Stimulated activated CD4-positive, alpha-beta T cell treated with anti-CD3 and anti-CD28 coated beads, Interleukin-4, amount 100 ng/mL, for 1 hour (primary cell): Measurements from ENCODE around the gene MAP2K5.

ENCODE experiments used
- DNase-seq: peaks from one replicate; pipeline ENCODE4 v3.0.0-alpha.2; 2020

Gene MAP2K5

DNA sequence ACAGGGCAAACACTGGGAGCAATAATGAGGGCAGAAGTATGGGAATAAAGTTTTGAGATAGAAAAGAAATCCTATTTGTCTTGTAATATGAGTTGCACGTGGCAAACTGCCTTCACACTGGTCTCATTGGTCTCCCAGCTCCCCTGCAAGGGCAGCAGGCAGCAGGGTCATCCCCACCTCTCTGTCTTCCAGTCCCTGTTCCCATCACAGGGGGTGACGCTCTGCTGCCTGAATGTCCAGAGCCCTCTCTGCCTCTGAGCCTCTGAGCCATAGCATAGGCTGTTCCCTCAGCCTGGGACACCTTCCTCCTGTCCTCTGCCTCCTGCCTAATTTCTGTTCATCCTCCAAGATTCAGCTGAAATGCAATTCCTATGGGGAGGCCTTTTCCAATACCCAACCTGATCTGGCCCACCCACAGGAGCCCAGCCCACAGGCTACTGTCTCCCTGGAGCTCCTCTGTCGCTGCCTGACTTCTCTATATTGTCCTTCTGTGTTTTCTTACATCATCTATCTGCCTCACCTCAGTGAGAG lies 270.7 kb downstream of the MAP2K5 start:
- no peak for DNase-seq

DNA sequence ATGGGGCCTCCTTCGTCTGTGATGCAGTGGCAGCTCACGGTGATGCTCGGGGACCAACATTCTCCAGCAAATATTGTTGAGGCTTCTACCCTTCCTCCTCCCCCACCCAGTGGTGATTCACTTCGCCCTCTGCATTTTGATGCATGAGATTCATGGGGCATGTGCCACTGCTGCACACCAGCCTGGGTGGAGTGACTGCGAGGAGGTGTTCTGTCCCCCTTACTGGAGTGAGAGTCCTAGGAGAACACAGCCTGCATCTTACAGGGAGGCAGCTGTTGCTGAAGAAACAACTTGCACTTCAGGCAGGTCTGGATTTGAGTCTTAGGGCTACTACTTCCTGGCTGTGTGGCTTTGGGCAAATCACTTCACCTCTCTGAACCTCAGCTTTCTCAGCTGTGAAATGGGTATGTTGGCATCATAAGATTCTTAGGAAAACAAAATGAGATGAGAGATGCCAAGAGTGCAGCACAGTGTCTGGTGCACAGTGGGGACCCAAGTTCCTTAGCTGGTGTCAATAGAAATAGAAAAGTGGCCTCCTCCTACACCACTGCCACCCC lies 272.6 kb downstream of the MAP2K5 start:
- no peak for DNase-seq

DNA sequence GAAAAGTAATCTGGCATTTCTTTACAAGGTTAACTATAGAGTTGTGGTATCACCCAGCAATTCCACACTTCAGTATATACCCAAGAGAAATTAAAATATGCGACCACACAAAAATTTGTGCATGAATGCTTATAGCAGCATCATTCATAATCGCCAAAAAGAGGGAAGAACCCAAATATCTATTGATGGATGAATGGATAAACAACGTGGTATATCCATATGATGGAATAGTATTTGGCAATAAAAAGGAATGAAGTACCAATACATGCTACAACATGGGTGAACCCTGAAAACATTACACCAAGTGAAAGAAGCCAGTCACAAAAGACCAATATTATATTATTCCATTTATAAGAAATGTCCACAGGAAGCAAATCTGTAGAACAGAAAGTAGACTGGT lies 274.2 kb downstream of the MAP2K5 start:
- DNase-seq = no peak

DNA sequence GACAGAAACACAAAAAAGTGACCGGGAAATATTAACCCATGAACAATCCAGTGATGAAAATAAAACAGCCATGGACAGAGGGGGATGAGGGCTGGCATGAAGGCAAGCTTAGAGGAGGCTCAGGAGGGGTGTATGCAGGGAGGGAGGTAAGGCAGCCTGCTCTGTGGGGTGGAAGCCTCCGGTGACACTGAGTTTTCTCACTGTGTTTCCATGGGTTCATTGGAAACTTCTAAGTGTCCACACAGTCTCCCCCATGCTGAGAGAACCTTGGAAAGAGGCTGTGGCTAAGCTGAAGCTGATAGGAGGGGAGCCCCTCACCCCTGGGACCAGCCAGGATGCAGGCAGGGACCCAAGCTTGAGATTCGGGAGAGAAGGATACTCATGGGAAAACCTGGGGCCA lies 276.0 kb downstream of the MAP2K5 start:
- no peak for DNase-seq

DNA sequence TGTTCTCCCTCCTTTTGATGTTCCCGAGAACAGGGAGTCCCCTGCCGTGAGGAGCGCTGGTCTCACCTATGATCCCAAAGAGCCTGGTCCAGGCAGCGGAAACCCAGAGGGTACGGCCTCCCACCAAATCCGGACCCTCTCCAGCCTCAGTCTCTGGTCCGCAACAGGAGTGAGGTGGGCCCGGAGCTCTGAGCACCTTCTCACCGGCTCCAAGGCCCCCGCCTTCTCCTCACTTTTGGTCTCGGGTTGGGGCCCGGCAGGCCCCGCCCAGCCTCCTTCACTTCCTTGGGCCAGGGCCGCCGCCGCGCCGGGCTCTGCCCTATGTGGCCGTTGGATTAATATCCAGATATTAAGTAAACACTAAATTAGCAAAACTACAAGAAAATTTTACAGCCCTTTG lies 277.1 kb downstream of the MAP2K5 start:
- DNase-seq = no peak

DNA sequence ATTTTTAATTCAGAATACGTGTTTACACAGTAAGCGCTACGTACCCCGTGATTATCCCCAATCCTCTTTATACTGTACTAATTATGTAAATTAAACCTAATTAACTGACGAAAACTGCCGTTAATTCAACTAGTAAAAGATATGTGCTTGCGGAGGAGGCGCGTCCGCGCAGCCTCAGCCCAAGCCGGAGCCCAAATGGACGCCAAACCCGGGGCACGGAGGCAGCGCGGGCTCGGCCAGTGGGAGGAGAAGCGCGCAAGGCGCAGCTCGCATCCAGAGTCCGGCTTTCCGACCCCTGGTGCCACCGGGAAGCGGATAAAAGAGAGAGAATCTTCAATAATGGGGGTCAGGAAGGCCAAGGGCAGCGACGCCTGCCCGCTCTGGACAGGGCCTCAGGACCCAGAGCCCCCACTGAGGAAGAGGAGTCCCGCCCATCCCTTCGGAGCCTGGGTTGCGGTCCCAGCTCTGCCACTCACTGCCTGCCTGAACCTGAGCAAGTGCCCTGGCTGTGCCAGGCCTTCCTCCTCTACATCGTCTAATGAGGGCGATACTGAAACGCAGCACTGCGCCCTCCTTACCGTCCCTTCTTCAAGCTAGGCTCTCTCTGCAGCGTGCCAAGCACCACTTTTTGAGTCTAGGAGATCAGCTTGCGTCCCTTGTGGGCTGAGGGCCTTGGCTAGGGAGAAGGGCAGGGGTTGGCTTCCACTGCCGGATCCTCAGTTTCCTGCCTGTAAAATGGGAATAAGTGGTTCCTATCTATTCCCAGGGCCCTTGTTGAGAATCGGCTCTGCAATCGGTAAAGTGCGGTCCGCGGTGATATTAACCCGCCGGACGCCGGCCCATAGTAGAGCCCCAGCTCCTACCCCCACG lies 277.9 kb downstream of the MAP2K5 start:
- no peak for DNase-seq

DNA sequence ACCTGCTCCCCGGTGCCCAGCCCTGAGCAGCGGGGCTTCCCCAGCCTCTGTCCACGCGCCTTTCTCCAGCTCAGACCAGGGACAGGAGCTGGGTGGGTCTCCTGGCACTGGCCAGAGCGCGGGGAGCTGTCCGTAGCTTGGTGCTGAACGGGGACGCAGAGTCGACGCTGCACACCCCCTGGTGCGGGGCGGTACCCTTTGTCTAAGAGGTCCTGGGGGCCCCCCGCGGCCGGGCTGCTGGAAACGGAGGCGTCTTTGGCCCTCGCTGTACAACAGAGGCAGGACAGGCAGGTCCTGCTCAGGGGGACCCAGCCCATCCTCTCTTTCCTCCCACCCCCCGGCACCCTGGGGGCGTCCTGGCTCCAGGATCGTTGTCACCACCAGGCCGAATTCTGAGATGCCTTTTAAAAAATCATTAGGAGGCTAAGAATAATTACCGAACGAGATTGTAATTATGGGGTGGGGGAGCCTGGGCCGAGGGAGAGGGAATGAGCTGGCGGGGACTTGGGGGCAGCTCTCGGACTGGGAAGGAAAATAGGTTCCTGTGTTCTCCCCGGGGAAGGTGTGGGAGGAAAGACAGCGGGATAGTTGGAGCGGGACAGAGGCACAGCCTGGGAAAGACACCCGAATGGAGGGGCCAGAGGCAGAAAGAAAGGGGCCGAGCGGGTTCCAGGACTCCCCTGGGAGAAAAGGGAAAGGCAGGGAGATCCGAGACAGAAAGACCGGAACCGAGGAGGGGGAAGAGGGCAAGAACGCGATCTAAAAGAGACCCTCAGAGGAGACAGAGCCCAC lies 278.7 kb downstream of the MAP2K5 start:
- DNase-seq = peak; percentile 34

DNA sequence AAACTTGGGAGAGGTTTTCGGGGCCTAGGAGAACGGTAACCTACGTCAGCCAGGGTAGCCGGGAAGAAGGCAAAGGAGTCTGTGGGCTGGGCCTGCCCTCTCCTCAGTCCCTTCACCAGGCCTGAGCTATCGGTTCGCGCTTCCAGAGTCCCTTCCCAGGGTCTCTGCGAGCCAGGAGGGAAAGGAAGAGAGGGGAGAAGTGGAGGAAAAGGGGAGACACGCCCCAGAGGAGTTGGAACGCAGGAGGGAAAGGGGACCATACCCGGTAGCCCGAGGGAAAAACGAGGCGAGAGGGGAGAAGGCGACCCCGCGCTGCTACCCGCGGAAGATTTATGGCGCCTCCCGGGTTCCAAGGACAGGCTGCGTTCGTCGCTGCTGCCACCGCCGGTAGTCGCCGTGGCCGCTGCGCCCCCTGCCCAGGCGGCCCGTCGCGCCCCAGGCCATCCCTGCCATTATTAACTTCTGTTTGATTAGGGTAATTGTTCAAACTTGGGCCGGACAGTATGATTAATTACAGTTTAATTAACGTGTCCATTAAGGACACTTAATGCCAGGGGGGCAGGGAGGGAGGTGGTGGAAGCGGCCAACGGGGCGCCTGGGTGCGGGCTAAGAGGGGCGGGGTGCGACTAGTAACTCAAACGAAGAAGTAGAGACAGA lies 279.4 kb downstream of the MAP2K5 start:
- no peak for DNase-seq

DNA sequence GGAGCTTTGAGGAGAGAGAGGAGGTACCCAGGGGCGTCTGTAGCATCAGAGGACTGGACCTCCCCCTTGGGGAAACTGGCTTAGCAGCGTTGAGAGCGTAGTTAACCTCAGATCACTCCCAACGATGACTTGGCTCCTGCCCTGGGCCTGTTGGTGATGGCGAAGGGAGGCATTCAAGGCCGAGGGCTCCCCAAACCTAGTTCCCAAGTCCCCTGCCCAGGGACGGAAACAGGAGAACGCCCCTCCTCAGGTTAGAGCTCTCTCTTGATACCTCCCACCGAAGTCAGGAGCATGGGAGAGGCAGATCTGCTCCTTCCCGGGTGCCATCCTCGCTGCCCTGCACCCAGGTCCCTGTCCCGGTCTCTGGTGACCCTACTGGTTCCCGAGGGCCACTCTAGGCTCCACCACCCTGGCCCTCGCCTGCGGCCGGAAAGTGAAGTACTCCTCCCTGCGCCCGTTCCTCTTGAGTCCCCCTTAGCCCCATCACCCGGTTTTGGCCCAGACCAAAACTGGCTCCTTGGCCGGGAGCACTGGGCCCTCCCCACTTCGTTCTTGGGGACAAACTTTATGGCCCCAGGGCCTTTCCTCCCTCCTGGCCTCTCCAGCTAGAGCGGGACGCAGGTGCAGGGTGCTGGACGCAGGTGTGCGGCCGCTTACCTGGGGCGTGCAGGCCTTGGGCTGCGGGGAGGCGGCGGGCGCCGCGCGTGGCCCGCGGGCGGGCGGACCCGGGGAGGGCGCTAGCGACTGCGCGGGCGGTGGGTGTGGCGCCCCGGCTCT lies 280.2 kb downstream of the MAP2K5 start:
- DNase-seq = no peak

DNA sequence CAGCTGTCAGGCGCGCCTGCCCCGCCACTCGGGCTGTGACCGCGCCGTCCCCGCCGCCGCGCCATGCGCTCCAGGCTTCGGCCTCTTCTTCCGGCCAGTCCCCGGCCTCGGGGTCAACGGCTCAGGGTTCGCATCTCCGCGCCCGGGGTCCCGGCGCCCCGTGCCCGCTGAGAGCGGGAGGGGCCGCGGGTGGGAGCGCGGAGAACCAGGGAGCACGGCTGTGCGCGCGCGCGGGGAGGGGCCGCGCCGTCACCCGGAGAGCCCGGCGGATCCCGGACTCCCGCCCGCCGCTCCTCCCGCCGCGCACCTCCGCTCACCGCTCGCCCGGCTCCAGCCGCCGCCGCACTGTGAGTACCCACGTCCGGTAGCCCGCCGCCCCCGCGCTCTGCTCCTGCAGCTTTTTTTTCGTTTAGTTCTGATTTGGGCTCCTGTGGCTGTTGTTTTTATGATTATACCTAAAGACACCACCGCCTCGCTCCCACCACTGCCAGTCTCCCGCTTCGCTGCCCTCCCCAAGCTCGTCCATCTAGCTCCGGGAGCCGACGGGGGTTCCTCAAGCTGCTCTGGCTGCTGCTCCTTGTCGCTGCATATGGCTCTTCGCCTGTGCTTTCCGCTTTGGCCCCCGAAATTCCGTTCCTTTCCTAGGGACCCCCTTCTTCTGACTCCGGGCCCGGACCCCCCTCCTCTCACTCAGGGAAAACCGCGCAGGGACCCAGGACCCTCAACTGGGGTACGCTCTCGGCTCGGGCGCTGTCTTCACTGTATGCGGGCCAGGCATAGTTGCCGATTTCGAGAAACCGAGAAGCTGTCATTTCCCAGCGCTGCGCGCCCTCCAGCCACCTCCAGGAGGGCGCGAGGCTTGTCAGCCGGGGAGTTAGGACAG lies 281.1 kb downstream of the MAP2K5 start:
- no peak for DNase-seq

DNA sequence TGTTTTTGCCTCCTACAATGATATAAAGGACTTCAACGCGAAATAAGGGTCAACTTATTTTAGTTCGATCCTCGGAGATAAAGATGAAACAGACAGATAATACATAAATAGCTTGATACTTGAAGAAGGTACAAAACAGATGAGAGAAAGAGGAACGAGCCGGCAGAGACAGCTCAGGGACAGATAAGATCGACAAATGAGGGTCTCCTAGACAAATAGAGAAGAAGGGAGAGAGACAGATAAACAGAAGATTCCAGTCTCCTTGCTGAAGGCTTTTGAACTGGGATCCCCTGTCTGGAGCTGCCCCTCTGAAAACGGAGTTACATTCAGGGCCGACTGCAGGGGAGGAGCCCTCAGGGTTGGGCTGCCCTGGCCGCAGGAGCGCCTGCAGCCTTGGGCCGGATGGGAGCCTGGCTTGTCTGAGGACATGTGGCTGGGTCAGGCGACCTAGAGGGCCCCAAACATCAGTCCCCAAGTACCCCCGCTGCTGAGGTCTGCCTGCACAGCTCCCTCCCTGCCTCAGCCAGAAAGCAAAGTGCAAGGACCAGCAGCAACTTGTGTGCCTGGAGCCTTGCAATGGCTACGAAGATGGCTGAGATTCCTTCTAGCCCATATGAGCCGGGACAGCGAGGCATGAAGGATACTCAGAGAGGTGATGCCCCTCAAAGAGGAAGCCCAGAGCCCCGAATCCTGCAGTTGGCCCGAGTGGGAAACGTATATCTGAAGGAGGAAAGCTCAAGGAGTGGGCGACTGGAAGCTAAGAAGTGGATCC lies 281.9 kb downstream of the MAP2K5 start:
- no peak for DNase-seq

DNA sequence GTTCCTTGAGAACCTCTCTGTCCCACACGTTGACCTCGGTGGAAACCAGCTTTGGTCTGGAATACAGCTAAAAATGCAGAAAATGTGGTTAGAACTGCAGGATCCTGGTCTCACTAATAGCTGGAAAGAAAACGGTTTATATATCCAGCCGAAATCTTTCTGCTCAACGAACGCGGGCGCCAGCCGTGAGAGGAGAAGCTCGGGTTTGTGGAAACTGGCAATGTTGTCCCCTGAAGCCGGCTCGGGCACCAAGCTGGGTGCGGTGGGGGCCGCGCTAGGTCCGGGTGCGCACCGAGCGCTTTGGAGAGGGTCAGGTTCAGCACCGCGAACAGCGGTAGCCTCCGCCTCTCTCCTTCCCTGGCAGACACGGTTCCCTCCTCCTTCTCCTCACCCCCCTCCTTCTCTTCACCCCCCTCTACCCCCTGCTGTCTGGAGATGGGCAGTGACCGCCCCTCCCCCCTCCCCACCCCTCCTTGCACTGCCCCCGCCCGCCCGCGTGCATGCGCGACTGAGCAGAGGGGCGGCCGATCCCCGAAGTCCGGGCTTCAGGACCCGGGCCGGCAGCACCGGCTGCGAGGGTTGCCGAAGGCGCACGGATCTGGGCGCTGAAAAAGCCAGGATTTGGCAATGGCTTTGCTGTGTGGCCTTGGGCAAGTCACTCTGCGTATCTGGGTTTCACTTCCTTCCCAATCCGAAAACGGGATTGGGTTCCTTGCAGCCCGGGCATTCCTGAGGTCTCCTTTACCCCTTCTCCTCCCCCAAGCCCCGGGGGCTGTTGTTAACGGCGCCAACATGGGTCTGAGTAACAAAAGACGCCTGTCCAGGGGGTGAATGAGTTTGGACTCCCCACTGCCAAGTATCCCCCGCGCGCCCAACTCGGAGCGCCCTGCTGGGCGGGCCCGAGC lies 282.7 kb downstream of the MAP2K5 start, which contains the start of gene SKOR1:
TSS of gene SKOR1 (plus strand) at position 534 of the 905 bp plus-strand sequence. CDS start at position 628, 94 bp downstream.
- DNase-seq = peak; percentile 22

DNA sequence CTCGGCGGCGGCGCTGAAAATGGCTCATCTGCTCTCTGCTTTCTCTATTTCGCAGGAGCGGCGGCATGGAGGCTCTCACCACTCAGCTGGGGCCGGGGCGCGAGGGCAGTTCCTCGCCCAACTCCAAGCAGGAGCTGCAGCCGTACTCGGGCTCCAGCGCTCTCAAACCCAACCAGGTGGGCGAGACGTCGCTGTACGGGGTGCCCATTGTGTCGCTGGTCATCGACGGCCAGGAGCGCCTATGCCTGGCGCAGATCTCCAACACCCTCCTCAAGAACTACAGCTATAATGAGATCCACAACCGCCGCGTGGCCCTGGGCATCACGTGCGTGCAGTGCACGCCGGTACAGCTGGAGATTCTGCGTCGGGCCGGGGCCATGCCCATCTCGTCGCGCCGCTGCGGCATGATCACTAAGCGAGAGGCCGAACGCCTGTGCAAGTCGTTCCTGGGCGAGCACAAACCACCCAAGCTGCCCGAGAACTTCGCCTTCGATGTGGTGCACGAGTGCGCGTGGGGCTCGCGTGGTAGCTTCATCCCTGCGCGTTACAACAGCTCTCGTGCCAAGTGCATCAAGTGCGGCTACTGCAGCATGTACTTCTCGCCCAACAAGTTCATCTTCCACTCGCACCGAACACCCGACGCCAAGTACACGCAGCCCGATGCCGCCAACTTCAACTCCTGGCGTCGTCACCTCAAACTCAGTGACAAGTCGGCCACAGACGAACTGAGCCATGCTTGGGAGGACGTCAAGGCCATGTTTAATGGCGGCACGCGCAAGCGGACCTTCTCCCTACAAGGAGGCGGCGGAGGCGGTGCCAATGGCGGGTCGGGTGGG lies 283.6 kb downstream of the MAP2K5 start:
- DNase-seq = peak; percentile 17

DNA sequence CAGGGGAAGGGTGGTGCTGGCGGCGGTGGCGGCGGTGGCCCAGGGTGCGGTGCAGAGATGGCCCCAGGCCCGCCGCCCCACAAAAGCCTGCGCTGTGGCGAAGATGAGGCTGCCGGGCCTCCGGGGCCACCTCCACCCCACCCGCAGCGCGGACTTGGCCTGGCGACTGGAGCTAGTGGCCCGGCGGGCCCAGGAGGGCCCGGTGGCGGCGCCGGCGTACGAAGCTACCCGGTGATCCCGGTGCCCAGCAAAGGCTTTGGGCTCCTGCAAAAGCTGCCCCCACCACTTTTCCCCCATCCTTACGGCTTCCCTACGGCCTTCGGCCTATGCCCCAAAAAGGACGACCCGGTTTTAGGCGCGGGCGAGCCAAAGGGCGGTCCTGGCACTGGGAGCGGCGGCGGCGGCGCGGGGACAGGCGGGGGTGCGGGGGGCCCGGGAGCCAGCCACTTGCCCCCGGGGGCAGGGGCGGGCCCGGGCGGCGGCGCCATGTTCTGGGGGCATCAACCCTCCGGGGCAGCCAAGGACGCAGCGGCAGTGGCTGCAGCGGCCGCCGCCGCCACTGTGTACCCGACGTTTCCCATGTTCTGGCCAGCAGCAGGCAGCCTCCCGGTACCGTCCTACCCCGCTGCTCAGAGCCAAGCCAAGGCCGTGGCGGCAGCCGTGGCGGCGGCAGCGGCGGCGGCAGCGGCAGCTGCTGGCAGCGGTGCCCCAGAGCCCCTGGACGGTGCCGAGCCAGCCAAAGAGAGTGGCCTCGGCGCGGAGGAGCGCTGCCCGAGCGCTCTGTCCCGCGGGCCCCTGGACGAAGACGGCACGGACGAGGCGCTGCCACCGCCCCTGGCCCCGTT lies 284.4 kb downstream of the MAP2K5 start:
- no peak for DNase-seq

DNA sequence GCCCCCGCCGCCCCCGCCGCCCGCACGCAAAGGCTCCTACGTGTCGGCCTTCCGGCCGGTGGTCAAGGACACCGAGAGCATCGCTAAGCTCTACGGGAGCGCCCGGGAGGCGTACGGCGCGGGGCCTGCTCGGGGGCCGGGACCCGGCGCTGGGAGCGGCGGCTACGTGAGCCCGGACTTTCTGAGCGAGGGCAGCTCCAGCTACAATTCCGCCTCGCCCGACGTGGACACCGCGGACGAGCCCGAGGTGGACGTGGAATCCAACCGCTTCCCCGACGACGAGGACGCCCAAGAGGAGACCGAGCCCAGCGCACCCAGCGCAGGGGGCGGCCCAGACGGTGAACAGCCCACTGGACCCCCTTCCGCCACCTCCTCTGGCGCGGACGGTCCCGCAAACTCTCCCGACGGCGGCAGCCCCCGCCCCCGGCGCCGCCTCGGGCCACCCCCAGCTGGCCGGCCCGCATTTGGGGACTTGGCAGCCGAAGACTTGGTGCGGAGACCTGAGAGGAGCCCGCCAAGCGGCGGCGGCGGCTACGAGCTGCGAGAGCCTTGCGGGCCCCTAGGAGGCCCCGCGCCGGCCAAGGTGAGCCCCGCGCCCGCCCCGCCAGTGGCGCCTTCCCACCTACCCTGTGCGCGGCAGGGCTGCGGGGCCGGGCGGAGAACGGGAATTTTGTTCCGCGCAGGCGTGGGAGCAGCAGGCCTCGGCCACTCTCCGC lies 285.2 kb downstream of the MAP2K5 start:
- no peak for DNase-seq

DNA sequence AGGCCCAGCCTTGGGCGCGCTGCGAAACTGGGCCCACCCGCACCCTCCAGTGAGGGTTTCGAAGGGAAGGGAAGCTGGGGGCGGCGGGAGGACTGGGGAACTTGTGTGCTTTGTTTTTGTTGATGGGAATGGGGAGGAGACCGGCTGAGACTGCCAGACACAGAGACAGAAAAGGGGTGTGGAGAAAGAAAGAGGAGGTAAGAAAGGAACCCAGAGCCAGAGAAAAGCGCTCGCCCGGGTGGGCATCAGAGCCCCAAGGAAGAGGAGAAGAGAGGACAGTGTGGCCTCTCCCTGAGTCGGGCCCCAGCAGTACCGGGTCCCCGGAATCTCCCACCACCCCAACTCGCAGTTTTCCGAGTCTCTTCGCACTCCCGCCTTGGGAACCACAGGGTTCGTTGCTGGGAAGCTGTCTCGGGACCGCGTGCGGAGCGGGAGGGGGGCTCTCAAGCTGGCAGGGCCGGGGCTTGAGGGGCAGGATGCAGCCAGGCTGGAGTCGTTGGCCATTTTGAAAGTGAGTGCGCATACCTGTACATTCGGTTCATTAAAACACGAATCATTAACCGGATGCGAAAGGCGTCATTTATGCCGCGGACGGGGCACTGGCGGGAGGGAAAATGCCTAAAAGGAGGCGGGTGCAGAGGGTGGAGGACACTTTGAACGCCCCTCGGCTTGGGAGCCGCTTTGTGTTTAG lies 285.9 kb downstream of the MAP2K5 start:
- no peak for DNase-seq
